Measurements from ENCODE around the gene GRIN3B.
A peak's percentile ranks its signal among the peaks of the same experiment; 100 is the strongest.
"Not testable (repeated sequence)": the region's sequence is repeated elsewhere in the genome, so short reads cannot be mapped to it uniquely, and the experiment has no call there.

The GRIN3B gene

GRCh38 chr19:1000095-1000494 lies at the start of gene GRIN3B:
Gene GRIN3B (plus strand): TSS chr19:1000419. CDS start chr19:1000438, 19 bp downstream.
- DNase-seq (ENCODE audit: low spot score), result peak; percentile 90

GRCh38 chr19:952049-952679 lies 48.1 kb upstream of the GRIN3B start:
- no peak for DNase-seq (ENCODE audit: low spot score)

GRCh38 chr19:952680-953444 lies 47.4 kb upstream of the GRIN3B start:
- no peak for DNase-seq (ENCODE audit: low spot score)

- DNase-seq (ENCODE audit: low spot score), result no peak
Measured at GRCh38 chr19:953445-954271, 46.6 kb upstream of the GRIN3B start.

- DNase-seq (ENCODE audit: low spot score), result no peak
Measured at GRCh38 chr19:954272-954671, 45.9 kb upstream of the GRIN3B start.

GRCh38 chr19:954672-955494 lies 45.3 kb upstream of the GRIN3B start:
- DNase-seq (ENCODE audit: low spot score), result no peak

- DNase-seq (ENCODE audit: low spot score), result no peak
Measured at GRCh38 chr19:955803-956765, 44.1 kb upstream of the GRIN3B start.

- DNase-seq (ENCODE audit: low spot score), result no peak
Measured at GRCh38 chr19:956766-957440, 43.3 kb upstream of the GRIN3B start.

GRCh38 chr19:957578-957977 lies 42.6 kb upstream of the GRIN3B start:
- not testable (repeated sequence) for DNase-seq (ENCODE audit: low spot score)

GRCh38 chr19:958967-959855 lies 41.0 kb upstream of the GRIN3B start:
- no peak for DNase-seq (ENCODE audit: low spot score)

- no peak for DNase-seq (ENCODE audit: low spot score)
Measured at GRCh38 chr19:960020-960419, 40.2 kb upstream of the GRIN3B start.

- no peak for DNase-seq (ENCODE audit: low spot score)
Measured at GRCh38 chr19:960601-960938, 39.6 kb upstream of the GRIN3B start.

- DNase-seq (ENCODE audit: low spot score), result no peak
Measured at GRCh38 chr19:961866-962620, 38.2 kb upstream of the GRIN3B start.

- no peak for DNase-seq (ENCODE audit: low spot score)
Measured at GRCh38 chr19:962683-963400, 37.4 kb upstream of the GRIN3B start.

GRCh38 chr19:963486-963951 lies 36.7 kb upstream of the GRIN3B start:
- DNase-seq (ENCODE audit: low spot score), result no peak

GRCh38 chr19:964116-964520 lies 36.1 kb upstream of the GRIN3B start:
- no peak for DNase-seq (ENCODE audit: low spot score)

Measured in D341Med (cell line).